ENCODE results near the gene HYKK. TPM values are rescaled to one million over a fixed set of nuclear protein-coding genes. Genes with fewer than 3 reads are reported as not detected.
"Not testable (repeated sequence)": the region's sequence is repeated elsewhere in the genome, so short reads cannot be mapped to it uniquely, and the experiment has no call there.

HYKK gene
- total RNA-seq, 1 donor from 2014 or later = 3.9 TPM

DNA sequence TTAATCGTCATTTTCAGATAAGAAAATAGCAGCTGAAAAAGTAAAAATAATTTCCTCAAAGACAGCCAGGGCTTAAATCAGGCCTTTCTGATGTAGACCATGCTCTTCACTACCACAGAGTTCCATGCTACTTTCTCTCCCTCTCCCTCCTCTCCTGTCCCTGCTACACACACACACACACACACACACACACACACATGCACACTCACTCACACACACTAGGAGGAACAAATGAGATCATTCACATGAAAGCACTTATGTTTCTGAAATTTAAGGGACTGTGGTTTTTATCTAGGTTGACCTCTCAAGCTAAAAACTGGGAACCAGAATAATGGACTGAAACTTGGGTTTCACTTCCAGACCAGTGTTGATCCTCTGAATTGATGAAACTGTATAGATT, 28.8 kb downstream of the HYKK start:
- Histone ChIP-seq H3K4me3 (ENCODE audit: low read depth, low read length) (no peak overlapping the region), H3K27me3 (ENCODE audit: control insufficient read depth, insufficient read depth, low read length) (no peaks in the 10 kb centered on the region), H3K36me3 (ENCODE audit: control insufficient read depth, insufficient read depth, low read length) (no peaks in the 10 kb centered on the region)
- no peak for DNase-seq (ENCODE audit: low read depth)
- TF ChIP-seq, protein P1, sequence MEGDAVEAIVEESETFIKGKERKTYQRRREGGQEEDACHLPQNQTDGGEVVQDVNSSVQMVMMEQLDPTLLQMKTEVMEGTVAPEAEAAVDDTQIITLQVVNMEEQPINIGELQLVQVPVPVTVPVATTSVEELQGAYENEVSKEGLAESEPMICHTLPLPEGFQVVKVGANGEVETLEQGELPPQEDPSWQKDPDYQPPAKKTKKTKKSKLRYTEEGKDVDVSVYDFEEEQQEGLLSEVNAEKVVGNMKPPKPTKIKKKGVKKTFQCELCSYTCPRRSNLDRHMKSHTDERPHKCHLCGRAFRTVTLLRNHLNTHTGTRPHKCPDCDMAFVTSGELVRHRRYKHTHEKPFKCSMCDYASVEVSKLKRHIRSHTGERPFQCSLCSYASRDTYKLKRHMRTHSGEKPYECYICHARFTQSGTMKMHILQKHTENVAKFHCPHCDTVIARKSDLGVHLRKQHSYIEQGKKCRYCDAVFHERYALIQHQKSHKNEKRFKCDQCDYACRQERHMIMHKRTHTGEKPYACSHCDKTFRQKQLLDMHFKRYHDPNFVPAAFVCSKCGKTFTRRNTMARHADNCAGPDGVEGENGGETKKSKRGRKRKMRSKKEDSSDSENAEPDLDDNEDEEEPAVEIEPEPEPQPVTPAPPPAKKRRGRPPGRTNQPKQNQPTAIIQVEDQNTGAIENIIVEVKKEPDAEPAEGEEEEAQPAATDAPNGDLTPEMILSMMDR (IDR thresholded peaks at IDR 0.05; ENCODE audit: insufficient read depth, low read length, poor library complexity, severe bottlenecking) = no peak

DNA sequence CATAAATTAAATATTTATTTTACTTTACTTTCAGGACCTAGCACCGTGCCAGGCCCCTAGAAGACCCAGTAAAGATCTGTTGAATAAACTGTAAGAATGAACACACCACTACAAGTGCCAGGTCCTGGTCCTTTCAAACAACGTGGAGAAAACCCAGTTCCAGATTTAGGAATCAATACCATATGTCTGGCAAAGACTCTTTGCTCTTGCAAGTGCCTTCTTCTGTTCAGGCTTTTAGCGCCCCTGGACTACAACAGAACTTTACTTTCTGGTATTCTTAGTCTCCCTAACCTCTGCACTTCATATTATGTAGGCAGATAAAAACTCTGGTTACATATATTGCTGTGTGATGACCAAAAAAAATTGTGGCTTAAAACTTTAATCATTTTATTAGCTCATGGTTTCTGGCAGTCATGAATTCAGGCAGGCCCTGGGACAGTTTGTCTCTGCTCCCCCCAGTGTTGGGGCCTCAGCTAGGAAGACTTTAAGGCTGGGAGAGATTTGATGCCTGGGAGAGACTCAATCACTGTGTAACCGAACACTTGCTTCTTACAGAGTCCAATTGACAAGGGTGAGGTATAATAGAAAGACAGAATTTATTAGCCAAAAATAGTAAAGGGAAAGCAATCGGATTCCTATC, 30.0 kb downstream of the HYKK start:
- H3K27me3 ChIP-seq (ENCODE audit: control insufficient read depth, insufficient read depth, low read length) = no peaks in the 10 kb centered on the region
- H3K4me3 ChIP-seq (ENCODE audit: low read depth, low read length) = no peak overlapping the region
- no peak for DNase-seq (ENCODE audit: low read depth)
- no peaks in the 10 kb centered on the region for H3K36me3 ChIP-seq (ENCODE audit: control insufficient read depth, insufficient read depth, low read length)
- TF ChIP-seq, protein P1 (IDR thresholded peaks at IDR 0.05; ENCODE audit: insufficient read depth, low read length, poor library complexity, severe bottlenecking) = no peak

DNA sequence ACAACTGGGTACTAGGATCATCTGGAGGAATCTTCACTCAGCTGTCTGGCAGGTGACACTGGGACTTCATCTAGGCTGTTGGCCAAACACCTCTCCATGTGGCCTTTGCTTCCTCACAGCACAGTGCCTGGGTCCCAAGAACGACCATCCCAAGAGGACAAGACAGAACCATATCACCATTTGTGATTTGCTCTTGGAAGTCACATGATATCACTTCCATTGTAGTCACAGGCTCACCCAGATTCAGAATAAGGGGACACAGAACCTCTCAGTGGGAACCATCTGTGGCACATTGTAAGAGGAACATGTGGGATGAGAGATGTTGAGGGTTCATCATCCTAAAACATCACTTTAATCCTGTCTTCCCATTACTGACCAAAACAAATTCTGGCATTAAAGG, 31.0 kb downstream of the HYKK start:
- Histone ChIP-seq H3K4me3 (ENCODE audit: low read depth, low read length) (no peak overlapping the region), H3K36me3 (ENCODE audit: control insufficient read depth, insufficient read depth, low read length) (no peaks in the 10 kb centered on the region), H3K27me3 (ENCODE audit: control insufficient read depth, insufficient read depth, low read length) (no peaks in the 10 kb centered on the region)
- DNase-seq (ENCODE audit: low read depth) = no peak
- TF ChIP-seq, protein P1 (IDR thresholded peaks at IDR 0.05; ENCODE audit: insufficient read depth, low read length, poor library complexity, severe bottlenecking) = no peak

DNA sequence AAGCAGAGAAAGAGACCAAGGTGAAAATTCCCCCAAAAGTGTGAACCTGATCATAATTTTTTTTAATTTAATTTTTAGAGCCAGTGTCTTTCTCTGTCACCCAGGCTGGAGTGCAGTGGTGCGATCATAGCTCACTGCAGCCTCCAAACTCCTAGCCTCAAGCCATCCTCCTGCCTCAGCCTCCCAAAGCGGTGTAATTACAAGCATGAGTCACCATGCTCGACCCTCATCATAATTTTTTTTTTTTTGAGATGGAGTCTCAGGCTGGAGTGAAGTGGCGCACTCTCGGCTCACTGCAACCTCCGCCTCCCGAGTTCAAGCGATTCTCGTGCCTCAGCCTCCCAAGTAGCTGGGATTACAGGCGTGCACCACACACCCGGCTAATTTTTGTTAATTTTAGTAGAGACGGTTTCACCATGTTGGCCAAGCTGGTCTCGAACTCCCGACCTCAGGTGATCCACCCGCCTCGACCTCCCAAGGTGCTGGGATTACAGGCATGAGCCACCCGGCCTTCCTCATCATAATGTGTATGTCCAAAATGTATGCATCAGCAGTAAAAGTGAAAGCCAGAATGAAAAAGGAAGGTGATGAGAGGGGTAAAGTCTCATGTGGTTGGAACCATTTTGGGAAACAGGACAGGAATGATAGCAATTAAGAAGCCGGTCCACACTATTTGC, 32.2 kb downstream of the HYKK start:
- peak overlapping the region; percentile 65 for H3K4me3 ChIP-seq (ENCODE audit: low read depth, low read length)
- DNase-seq (ENCODE audit: low read depth); H3K27me3 ChIP-seq (ENCODE audit: control insufficient read depth, insufficient read depth, low read length); H3K36me3 ChIP-seq (ENCODE audit: control insufficient read depth, insufficient read depth, low read length): not testable (repeated sequence)

DNA sequence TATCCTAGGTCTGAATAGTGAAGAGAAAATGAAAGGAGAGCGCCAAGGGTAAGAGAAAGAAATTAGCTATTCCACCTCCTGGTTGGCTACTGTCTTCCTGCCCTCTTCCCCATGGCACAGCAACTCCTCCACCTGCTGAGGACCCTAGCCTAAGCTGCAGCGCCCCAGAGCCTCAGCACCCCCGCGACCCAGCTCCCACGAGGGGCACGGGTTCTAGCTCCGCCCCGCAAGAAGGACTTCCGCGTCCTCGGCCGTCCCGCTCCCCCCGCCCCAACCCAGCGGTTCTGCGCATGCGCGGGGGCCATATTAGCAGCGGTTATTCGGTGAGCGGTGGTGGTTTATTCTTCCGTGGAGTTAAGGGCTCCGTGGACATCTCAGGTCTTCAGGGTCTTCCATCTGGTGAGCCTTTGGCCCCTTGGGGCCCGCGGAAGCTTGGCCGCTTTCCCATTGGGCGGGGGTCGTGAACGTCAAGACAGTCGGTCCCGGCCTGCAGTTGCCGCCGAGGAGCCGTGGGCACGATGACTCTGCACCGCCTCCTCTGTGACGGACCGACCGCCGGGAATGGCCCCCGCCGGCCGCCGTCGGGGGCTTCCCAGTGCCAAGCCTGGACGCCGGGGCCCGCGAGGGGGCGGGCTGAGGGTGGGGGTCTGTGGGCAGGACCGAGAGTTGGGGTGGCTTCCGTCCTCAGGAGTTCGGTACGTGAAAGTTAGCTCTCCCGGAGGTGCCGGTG, 32.9 kb downstream of the HYKK start, which contains the start of gene PSMA4:
Gene PSMA4 (plus strand): TSS at position 304 of the 730 bp plus-strand sequence. CDS start 1,484 bp downstream, outside the sequence.
- Histone ChIP-seq H3K4me3 (ENCODE audit: low read depth, low read length) (peak within 1 kb of the TSS; percentile 65), H3K27me3 (ENCODE audit: control insufficient read depth, insufficient read depth, low read length) (no peaks in the 10 kb centered on the region), H3K36me3 (ENCODE audit: control insufficient read depth, insufficient read depth, low read length) (no peaks in the 10 kb centered on the region)
- TF ChIP-seq, protein P1 (IDR thresholded peaks at IDR 0.05; ENCODE audit: insufficient read depth, low read length, poor library complexity, severe bottlenecking) = peak; percentile 29
- no peak for DNase-seq (ENCODE audit: low read depth)
